Activated CD8-positive, alpha-beta memory T cell treated with anti-CD3 and anti-CD28 coated beads, Interleukin-2, amount 50 U/mL, for 24 hours (primary cell): ENCODE measurements around the gene TBC1D22A.

Experiments
- DNase-seq: peaks from one replicate; pipeline ENCODE4 v3.0.0-alpha.2; 2020; ENCODE audit errors: extremely low read depth

TBC1D22A gene

GRCh38 chr22:46933040-46933930 is 170.8 kb downstream of the TBC1D22A start:
- DNase-seq, result no peak

GRCh38 chr22:46934172-46934745 is 171.8 kb downstream of the TBC1D22A start:
- no peak for DNase-seq

- DNase-seq, result no peak
Observed at GRCh38 chr22:46934746-46935491, 172.5 kb downstream of the TBC1D22A start.

- no peak for DNase-seq
Observed at GRCh38 chr22:46935506-46936377, 173.3 kb downstream of the TBC1D22A start.

- DNase-seq, result no peak
Observed at GRCh38 chr22:46936378-46936903, 174.0 kb downstream of the TBC1D22A start.

GRCh38 chr22:46937185-46937584 is 174.7 kb downstream of the TBC1D22A start:
- no peak for DNase-seq

GRCh38 chr22:46937939-46938338 is 175.5 kb downstream of the TBC1D22A start:
- DNase-seq, result no peak

GRCh38 chr22:46941968-46942798 is 179.7 kb downstream of the TBC1D22A start:
- no peak for DNase-seq

- no peak for DNase-seq
Observed at GRCh38 chr22:46942799-46943785, 180.6 kb downstream of the TBC1D22A start.

GRCh38 chr22:46945481-46945880 is 183.0 kb downstream of the TBC1D22A start:
- no peak for DNase-seq

- DNase-seq, result no peak
Observed at GRCh38 chr22:46946383-46946962, 184.0 kb downstream of the TBC1D22A start.

- no peak for DNase-seq
Observed at GRCh38 chr22:46947516-46948257, 185.2 kb downstream of the TBC1D22A start.

GRCh38 chr22:46948411-46949144 is 186.1 kb downstream of the TBC1D22A start:
- no peak for DNase-seq

- DNase-seq, result no peak
Observed at GRCh38 chr22:46951350-46951749, 188.9 kb downstream of the TBC1D22A start.

- no peak for DNase-seq
Observed at GRCh38 chr22:46951973-46952372, 189.5 kb downstream of the TBC1D22A start.

GRCh38 chr22:46953968-46954765 is 191.7 kb downstream of the TBC1D22A start:
- no peak for DNase-seq

- DNase-seq, result no peak
Observed at GRCh38 chr22:46954781-46955180, 192.3 kb downstream of the TBC1D22A start.
